ENCODE results near the gene KCNQ2. TPM values are rescaled to one million over a fixed set of nuclear protein-coding genes. Genes with fewer than 3 reads are reported as not detected.

Gene KCNQ2
- total and polyA plus RNA-seq, 8 donors: 0.54 to 12.5 (median 1.5) TPM

DNA sequence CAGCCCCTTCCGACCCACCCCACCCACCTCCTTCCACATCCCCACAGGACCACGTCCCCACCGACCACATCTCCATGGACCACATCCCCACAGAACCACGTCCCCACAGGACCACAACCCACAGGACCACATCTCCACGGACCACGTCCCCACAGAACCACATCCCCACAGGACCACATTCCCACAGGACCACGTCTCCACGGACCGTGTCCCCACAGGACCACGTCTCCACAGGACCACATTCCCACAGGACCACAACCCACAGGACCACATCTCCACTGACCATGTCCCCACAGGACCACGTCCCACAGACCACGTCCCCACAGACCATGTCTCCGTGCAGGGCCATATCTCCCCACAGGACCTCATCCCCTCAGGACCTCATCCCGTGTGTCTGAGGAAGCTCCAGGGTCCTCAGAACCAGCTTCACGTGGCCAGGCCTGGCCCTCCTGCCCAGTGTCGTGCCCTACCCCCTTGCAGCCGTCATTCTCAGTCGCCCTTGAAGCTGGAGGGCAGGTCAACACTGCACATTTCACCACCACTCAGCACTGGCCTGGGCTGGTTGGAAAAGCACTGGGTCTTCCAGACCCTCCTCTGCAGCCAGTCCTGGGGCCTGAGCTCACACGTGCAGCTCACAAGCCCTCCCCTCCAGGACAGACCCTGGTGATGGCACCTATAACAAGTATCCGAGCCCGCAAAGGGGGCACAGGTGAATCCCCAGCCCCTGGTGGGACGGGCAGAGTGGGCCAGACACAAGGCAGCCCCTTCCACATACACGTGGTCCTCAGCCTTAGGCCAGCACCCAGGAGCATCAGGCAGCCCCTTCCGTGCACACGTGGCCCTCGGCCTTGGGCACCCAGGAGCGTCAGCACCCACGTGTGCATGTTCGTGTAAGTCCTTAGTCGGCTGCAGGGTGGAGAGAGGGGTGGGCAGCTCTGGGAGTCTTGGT lies 115.2 kb downstream of the KCNQ2 start:
- FAIRE-seq (no peak), ATAC-seq (peak; percentile 8 to 50 (median 38)), DNase-seq (peak in 1 of 6 donors; percentile 41)
- Histone ChIP-seq H3K27ac (no peak overlapping the region), H3K36me3 (no peaks in the 10 kb centered on the region), H3K4me3 (no peak overlapping the region), H3K4me1 (no peaks in the 10 kb centered on the region), H3K27me3 (peaks cover 0 to 9% (median 4%) of the 10 kb centered on the region in 4 donors), H3K9me3 (no peaks in the 10 kb centered on the region)
- WGBS, 2 donors: 44 to 48% methylated on average over 30 of the region's 30 CpGs
- intact Hi-C loops (cut with DNase I): no loop called here
- TF ChIP-seq, protein P1, sequence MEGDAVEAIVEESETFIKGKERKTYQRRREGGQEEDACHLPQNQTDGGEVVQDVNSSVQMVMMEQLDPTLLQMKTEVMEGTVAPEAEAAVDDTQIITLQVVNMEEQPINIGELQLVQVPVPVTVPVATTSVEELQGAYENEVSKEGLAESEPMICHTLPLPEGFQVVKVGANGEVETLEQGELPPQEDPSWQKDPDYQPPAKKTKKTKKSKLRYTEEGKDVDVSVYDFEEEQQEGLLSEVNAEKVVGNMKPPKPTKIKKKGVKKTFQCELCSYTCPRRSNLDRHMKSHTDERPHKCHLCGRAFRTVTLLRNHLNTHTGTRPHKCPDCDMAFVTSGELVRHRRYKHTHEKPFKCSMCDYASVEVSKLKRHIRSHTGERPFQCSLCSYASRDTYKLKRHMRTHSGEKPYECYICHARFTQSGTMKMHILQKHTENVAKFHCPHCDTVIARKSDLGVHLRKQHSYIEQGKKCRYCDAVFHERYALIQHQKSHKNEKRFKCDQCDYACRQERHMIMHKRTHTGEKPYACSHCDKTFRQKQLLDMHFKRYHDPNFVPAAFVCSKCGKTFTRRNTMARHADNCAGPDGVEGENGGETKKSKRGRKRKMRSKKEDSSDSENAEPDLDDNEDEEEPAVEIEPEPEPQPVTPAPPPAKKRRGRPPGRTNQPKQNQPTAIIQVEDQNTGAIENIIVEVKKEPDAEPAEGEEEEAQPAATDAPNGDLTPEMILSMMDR (IDR thresholded peaks at IDR 0.05): no peak

DNA sequence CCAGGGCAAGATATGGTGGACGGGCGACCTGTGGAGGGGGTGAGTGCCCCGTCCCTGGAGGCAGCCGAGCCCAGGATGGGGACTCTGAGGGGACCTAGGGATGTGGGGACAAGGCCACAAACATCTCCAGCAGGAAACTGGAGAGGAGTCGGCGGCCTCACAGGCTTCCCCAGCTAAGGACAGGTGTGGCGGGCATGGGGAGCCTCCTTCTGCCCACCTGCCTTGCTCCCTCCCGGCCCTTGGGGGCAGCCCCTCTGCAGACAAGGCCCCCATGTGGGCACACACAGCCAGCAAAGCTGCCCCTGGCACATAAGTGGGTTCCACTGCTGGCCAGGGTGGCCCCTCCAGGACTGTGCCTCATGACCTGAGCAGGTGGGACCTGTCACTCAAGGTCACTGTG lies 115.9 kb downstream of the KCNQ2 start:
- intact Hi-C loops (cut with DNase I): no loop called here
- no peak overlapping the region for H3K27ac ChIP-seq
- FAIRE-seq (no peak), ATAC-seq (no peak), DNase-seq (peak in 2 of 6 donors; percentile 17 to 62)
- H3K36me3 ChIP-seq: no peaks in the 10 kb centered on the region
- peaks cover 0 to 9% (median under 1%) of the 10 kb centered on the region in 4 donors for H3K27me3 ChIP-seq
- 63 to 77% methylated on average over 8 of the region's 8 CpGs for WGBS, 2 donors
- no peak overlapping the region for H3K4me3 ChIP-seq
- TF ChIP-seq, protein P1 (IDR thresholded peaks at IDR 0.05): no peak
- H3K9me3 ChIP-seq: no peaks in the 10 kb centered on the region
- no peaks in the 10 kb centered on the region for H3K4me1 ChIP-seq

DNA sequence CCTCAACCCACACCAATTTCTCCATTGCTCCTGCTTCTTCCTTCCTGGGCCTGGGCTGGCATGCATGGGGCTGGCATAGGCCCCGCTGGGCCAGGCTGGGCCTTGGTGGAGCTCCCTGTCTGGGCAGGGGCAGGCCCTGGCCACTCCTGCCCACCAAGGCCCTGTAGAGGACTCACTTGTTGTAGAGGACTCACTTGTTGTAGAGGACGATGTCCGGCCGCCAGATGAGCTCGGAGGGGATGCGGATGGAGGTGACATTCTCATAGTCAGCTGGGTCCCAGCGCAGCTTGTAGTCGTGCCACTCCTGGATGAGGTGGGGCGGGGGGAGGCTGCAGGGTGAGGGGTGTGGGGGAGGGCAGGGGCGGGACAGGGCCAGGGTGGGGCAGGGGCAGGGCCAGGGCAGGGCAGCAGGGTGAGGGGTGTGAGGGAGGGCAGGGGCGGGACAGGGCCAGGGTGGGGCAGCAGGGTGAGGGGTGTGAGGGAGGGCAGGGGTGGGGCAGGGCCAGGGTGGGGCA lies 116.6 kb downstream of the KCNQ2 start:
- DNase-seq (peak in 2 of 6 donors; percentile 15 to 46), FAIRE-seq (no peak), ATAC-seq (no peak)
- no peaks in the 10 kb centered on the region for H3K36me3 ChIP-seq
- H3K4me1 ChIP-seq: no peaks in the 10 kb centered on the region
- TF ChIP-seq, protein P1 (IDR thresholded peaks at IDR 0.05): no peak
- H3K9me3 ChIP-seq: no peaks in the 10 kb centered on the region
- intact Hi-C loops (cut with DNase I): no loop called here
- WGBS, 2 donors: 68 to 78% methylated on average over 10 to 11 of the region's 11 CpGs
- H3K27ac ChIP-seq: no peak overlapping the region
- H3K27me3 ChIP-seq: peaks cover 0 to 9% (median 0%) of the 10 kb centered on the region in 4 donors
- no peak overlapping the region for H3K4me3 ChIP-seq

DNA sequence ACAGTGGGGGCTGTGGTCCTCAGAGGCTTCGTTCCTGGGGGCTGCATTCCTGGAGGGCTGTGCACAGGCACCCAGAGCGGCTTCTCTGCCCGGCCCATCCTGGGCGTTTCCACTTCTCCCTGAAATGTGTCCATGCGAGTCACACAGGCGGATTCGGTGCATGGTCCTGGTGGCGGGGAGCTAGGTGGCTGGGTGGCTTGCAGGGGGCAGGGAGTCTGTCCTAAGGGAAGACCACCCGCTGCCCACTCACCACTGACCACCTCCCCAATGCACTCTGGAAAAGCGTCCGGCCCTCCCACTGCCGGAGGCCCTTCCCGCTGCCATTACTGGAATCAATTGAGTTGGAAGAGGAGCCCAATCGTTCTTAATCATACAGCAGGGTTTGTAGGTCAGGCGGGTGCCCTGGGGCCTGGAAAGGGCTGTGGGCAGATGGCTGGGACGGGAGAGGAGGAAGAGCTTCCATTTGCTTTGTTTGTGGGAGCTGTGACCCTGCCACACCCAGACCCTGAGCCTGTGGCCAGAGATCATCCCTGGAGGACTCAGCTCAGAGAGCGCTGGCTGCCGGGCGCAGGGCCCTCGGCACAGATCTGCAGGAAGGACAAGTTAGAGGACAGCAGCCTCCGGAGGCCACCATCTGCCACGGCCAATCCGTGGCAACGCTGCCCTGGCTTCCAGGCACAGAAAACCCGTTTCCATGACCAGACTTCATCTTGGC lies 117.7 kb downstream of the KCNQ2 start:
- intact Hi-C loops (cut with DNase I): no loop called here
- TF ChIP-seq, protein P1 (IDR thresholded peaks at IDR 0.05): no peak
- FAIRE-seq: no peak
- no peaks in the 10 kb centered on the region for H3K4me1 ChIP-seq
- H3K27ac ChIP-seq: no peak overlapping the region
- peak in 2 of 6 donors; percentile 14 to 49 for DNase-seq
- 63 to 71% methylated on average over 25 of the region's 25 CpGs for WGBS, 2 donors
- H3K27me3 ChIP-seq: peaks cover 0 to 5% (median 0%) of the 10 kb centered on the region in 4 donors
- no peak overlapping the region for H3K4me3 ChIP-seq
- ATAC-seq: no peak
- no peaks in the 10 kb centered on the region for H3K9me3 ChIP-seq
- no peaks in the 10 kb centered on the region for H3K36me3 ChIP-seq
